Jurkat, Clone E6-1 (cell line): ENCODE results near the gene MBNL2.
"Not testable (repeated sequence)": the region's sequence is repeated elsewhere in the genome, so short reads cannot be mapped to it uniquely, and the experiment has no call there.

ENCODE experiments used
- DNase-seq: peaks from one replicate; pipeline ENCODE4 v3.0.0-alpha.2; 2011; ENCODE audit warnings: low read depth, low spot score
- H3K4me3 ChIP-seq: 2 replicates; pipeline ENCODE4 v1.5.1; 2011; ENCODE audit warnings: mild to moderate bottlenecking, low read length, control low read depth, moderate library complexity

The MBNL2 gene

DNA sequence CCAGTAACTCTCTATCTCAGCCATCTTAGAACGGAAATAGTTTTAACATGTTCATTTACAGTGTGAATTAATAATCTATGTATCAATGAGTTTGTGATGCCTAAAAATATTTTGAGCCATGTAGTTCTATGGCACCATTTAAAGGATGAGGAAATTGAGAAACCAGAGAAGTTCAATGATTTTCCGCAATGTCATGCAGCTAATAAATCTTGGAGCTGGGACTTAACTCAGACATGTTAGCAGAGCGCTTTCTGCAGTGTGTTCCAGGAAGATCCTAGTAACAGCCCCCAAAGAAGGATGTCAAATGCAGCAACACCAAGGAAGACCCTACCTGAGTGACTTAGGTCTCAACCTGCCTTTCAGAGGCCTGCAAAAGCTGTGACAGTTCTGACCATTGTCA, 112.6 kb downstream of the MBNL2 start:
- DNase-seq = no peak
- H3K4me3 ChIP-seq = no peak overlapping the region

DNA sequence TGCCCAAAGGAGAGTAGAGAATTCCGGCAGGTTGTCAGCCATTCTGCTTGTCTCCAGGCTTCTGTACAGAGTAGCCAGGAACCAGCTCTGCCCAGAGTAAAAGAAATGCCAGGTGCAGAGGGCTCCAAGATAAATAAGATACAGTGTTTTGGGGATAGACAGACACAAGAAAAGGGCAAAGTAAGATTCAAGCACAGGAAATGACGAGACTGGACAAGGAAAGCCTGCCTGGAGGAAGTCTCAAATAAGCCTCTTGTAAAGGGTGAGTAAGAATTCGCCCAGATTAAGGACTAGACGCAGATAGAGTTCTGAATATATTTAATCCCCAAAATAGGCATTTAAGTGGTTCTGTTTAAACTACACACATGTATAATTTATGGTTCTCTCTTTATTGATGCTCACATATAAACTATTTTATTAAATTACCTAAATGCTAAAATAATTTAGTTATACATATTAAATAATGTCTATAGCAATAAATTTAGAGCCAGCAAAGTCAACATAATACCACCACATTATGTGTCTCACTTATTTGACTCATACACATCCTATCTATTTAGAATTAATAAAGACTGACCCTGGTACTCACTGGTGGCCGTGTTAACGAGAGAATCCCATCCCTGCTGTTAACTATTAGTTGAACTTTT, 113.5 kb downstream of the MBNL2 start:
- no peak overlapping the region for H3K4me3 ChIP-seq
- DNase-seq = no peak

DNA sequence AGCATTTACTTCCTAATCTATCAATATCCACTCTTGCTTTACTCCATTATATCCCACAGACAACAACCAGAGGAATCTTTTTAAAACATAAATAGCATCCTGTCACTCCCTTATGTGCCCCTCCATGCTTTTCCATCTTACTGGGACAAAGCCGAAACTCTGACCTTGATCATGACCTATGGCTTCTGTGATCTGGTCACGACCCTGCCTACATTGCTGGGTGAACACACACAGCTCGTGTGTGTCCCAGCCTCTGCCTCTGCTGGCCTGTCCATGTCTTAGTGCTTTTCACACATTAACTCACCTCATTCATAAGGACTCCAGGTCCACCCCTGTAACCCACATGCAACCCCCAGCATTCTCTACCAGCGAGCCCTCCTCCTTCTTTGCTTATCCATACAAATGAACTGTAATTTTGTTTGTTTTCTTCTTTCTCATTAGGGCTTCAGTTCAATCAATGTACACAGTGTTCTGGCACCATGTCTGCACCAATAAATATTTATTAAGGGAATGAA, 115.9 kb downstream of the MBNL2 start:
- DNase-seq = no peak
- no peak overlapping the region for H3K4me3 ChIP-seq

DNA sequence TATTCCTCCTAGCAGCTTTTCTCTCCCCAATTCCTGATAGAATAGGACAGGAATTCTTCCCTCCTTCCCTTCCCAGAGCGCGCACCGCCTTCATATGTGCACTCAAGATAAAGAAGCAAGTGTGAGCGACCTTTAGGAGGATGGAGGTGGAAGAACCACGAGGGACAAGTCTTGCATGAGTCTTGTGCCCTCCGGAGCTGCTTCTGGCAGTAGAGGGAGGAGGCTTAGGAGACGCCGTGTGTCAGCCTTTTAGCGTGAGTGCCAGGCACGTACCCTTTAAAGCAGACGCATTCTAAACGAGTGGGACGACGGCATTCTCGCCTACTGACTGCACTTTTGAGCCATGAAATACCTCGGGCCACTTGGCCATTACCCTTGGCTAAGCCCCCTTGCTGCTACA, 116.4 kb downstream of the MBNL2 start:
- no peak overlapping the region for H3K4me3 ChIP-seq
- DNase-seq = no peak

DNA sequence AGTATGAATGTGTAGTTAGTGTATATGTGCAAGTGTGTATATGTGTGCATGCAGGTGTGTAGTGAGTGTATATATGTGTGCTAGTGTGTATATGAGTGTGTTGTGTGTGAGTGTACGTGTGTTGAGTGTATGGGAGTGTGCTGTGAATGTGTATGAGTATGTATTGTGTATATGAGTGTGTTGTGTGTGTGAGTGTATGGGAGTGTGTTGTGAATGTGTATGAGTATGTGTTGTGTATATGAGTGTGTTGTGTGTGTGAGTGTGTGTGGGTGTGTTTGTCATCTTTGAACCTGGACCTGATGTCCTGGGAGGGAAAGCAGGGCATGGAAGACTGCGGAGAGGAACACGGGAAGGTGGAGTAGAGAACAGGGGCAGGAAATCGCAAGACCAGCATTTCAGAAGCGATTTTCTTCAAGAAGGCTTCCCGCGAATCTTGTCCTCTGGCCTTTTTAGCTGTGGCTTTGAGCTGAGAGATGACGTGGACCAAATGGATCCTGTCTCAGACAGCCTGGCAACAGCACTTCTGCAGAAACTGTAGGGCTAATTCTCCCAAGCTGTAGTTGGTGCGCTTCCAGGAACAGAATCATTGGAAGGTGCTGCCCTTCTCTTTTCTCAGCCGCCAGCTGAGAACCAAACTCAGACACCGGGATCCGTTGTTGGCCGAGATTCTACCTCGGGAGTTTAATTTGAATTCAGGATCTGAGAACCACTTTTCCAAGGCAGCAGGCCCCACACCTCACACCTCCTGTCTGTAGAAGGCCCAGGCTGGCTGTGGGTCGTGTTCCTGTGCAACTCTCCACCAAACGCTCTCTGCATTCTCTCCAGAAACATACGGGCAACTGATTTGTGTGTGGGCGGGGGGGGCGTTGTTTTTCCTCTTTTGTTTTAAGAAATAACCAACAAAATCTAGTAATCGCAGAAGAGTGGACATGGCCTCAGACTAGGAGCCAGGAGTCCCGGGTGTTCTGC, 117.2 kb downstream of the MBNL2 start:
- H3K4me3 ChIP-seq = no peak overlapping the region
- no peak for DNase-seq

DNA sequence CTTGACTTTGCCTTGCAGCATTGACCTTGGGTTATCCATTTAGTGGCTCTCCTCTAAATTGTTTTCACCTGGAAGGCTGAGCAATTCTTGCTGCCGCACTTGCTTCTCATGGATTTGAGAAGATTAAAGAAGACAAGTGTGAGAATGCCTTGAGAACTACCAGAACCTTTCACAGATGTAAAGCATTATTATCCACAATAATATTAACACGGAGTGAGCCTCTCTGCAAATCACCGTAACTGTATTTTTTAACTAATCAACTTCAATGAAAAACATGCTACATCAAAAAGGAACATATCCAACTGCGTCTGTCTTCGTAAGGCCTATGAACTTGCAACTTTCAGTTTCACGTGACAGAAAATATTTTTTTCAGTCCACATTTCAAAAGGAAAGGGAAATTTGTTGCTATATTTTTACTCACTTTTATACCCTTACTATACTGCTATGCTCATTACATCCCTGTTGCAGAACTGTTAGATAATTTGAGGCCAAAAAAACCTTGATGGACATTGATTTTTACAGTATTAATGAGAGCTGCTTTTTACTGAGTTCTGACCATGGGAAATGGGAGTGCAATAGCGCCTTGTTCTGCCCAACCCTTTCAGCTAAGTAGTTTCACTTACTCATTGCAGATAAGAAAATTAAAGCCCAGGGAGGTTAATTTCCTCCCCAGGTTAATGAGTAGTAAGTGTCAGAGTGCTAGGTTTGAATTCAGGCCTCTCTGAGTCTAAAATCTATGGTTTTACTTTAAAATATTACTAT, 118.0 kb downstream of the MBNL2 start:
- H3K4me3 ChIP-seq = no peak overlapping the region
- no peak for DNase-seq

DNA sequence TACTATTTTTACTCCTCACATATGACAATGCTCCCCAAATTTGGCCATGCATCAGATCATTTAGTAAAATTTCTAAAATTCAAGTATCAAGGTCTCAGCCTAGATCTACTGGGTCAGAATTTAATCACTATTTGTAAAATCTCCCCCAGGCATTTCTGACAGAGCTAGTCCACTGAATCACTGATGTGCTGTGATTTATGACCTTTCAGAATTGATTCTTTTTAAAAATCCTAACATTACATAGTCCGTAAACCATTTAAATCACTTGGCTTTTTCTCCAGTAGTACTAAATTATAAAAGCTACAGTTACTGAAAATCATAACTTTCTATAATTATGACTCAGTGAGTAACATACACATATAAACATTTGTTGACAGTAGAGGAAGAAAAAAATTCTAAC, 119.0 kb downstream of the MBNL2 start:
- DNase-seq = no peak
- no peak overlapping the region for H3K4me3 ChIP-seq

DNA sequence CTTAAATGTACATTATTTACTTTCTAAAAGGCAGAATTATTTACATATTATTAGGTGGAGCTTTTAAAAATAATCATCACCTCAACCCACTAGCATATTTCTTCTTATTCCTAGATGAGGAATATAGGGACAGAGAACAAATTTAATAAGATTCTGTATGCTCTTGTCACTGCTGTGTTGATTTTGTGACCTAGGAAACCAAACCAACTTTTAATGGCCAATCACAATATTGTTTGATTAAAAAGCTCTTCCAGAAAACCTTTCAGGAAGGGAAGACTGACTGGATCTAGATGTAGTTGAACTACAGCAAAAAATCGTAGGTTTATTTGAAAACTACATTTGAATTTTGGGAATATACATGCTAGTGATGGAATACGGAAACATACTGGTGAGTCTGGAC, 120.0 kb downstream of the MBNL2 start:
- no peak overlapping the region for H3K4me3 ChIP-seq
- no peak for DNase-seq

DNA sequence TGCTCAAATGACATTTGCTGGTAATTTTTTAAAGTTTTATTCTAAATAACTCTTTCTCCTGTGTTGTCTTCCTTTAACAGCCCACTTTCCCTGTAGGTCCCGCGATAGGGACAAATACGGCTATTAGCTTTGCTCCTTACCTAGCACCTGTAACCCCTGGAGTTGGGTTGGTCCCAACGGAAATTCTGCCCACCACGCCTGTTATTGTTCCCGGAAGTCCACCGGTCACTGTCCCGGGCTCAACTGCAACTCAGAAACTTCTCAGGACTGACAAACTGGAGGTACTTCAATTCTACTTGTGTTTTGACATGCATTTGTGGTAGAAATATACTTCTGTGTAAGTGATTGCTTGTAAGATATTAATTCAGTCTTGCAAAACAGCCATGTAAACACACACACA, 120.8 kb downstream of the MBNL2 start:
- DNase-seq = no peak
- H3K4me3 ChIP-seq = no peak overlapping the region

DNA sequence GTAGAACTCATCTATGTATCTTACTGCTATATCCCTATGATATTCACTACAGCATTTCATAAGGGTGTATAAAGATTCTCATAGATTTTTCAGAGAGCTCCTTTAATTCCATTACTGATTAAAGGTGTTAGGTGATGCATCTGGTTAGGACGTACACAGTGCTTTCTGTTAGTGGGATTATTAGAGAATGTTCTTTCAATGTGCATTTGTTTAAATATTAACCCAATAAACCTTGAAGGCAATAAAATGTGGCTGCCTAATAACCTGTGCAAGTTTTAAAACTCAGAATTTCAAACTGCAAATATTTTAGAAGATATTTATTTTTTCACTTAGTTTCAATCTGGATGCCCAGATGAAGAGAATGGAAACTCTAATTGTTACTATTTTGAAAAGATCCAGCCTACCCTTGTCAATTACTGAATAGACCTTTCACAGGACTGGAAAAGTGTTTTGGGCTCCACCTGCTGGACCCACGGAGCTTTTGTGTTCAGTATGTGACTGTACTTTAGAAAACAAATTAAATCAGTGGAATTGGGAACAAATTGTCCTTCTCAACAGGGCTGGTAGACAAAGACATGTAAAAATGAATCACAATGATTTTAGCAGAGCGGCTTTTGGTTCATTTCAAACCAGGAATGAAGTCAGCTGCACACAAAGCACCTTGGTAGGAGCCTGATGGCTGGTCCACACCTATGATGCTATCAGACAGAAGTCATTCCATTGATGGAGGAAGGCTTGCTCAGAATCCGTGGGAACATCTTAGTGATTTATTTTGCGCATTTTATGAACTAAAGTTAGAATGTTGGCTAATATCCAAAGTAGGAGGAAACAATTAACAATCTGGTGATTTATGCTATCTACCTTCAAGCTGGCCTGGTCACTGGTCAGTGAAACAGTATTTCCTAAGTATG, 122.4 kb downstream of the MBNL2 start:
- H3K4me3 ChIP-seq = no peak overlapping the region
- DNase-seq = peak; percentile 37

DNA sequence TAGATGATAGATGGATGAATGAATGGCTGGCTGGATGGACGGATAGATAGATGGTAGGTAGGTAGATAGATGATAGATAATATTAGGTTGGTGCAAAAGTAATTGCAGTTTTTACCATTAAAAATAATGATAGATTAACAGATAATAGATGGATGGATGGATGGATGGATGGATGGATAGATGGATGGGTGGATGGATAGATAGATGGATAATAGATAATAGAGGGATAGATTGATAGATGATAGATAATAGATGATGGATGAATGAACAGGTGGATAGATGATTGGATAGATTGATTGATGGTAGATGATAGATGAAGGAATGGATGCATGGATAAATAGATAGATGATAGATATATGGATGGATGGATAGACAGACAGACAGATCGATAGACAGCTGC, 124.0 kb downstream of the MBNL2 start:
- H3K4me3 ChIP-seq = no peak overlapping the region
- DNase-seq = no peak

DNA sequence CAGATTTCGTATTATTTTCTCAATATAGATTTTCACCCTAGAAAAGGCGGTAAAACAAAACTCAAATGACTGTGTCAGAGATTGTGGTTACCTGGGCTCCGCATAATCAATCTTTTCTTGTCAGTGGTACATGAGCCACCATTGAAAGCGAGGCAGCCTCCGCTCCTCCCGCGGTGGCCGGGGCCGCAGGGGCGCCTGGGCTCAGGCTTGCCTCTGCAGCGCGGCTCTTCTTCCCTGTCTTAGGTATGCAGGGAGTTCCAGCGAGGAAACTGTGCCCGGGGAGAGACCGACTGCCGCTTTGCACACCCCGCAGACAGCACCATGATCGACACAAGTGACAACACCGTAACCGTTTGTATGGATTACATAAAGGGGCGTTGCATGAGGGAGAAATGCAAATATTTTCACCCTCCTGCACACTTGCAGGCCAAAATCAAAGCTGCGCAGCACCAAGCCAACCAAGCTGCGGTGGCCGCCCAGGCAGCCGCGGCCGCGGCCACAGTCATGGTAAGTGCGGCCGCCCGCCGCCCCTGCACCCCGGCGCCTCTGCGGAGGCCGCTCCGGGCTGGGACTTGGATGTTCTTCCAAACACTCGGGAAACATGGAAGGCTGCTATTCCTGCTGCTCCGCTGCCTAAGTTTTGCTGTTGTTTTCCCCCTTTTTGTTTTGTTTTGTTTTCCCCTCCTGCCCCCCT, 124.6 kb downstream of the MBNL2 start:
- DNase-seq = no peak
- H3K4me3 ChIP-seq = no peak overlapping the region

DNA sequence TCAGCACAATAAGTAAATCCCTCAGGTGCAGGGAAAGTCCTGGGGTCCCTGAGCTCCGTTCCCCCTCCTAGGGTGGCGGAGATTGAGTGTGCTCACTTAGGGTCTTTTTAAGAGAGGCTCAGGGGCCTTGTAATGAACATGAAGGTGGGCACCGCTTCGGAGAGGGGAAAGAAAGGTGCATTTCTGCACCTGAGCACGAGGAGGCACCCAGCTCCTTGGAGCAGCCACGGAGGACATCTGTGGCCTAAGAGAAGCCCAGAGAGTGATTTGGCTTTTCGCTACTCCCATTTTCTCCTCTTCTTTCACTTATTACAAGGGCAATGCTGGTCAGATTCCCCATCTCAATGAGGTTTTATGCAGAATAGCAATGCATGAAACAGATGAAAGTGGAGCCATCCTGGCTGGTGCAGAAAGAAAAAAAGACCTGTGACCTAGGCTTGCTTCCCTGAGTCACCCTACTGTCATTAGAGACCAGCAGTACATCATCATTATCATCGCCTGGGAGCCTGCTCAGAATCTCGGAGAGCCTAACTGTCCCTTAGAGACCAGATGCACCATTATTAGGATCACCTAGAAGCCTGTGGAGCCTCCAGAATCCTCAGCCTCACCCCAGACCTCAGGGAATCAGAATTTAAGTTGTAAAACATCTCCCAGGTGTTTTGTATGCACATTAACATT, 125.3 kb downstream of the MBNL2 start:
- H3K4me3 ChIP-seq = no peak overlapping the region
- no peak for DNase-seq

DNA sequence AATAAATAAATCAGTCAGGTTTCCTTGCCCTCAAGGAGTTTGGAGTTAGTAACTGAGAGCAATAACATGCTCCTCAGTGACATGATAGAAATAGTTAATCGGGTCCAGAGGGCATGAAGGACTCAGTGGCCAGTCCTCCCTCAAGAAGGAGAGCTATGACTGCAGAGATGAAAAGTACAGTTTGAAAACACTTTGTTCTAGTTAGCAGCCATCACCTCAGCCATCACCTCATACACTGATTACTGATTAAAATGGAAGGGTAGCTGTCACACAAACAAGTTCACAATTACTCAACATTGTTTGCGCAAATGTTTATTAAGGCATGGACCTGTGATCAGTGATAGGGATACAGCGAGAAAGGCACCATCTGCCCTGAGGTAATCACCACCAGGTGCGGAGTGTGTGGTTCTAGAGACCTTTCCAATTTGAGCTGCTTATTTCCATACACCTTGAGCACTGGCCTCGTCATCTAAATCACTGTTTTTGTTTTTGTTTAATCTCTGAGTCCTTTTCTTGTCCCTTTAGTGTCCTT, 126.5 kb downstream of the MBNL2 start:
- DNase-seq = no peak
- H3K4me3 ChIP-seq = no peak overlapping the region

DNA sequence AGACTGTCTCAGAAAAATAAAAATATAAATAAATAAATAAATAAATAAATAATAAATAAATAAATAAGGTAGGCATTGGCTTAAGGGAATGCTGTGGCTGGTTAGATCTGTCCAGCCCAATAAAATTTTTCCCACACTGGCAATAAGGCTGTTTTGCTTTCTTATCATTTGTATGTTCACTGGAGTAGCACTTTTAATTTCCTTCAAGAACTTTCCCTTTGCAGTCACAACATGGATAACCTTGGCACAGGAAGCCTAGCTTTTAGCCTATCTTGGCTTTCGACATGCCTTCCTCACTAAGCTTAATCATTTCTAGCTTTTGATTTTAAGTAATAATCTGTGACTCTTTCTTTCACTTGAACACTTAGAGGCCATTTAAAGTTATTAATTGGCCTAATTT, 129.9 kb downstream of the MBNL2 start:
- DNase-seq, H3K4me3 ChIP-seq: not testable (repeated sequence)

DNA sequence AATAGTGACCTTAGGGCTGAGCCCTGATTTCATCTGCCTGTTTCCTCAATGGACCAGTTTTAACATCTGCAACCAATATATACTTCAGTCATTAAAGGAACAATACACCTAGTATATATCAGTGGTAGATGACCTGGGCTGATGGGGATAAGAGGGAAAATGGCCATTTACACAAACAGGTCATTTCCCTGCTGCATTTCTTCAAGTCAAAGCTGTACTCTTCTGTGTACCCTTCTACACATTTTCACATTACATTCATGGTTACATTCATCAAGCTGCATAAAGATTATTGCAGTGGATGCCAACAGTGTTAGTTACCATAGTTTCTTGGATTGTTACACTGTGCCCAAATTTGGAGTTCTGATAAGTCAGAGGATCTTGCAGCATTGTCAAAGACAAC, 130.7 kb downstream of the MBNL2 start:
- DNase-seq = no peak

DNA sequence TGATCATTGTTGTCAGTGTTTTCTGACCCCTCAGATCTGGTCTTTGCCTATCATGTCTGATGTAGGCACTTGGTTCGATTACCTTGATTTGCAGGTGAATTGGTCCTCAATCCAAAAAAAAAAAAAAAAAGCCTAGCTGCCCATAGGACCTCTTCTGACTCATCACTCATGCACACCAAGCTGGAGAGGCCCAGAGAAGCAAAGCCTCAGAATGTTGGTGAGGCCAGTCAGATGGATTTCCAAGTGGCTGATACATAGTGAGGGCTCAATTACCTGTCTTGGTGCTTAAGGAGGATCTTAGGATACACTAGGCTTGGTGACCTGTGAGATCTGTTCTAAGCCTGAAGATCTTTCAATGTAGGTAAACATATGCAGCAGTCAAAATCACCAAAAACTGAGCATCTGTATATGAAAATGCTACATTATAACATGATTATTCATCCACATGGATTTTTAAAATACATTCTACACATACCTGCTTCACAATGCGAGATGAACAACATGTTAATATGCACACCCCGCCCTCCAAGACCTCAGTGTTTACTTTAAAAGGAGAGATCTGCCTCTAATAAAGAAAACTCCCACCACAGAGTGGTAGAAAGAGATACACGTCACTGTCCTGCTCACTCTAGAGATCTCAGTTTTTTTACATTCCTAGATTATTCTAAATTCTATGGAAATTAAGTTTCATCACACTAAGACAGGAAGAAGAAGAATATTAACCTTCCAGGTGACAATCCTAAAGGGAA, 132.0 kb downstream of the MBNL2 start:
- no peak overlapping the region for H3K4me3 ChIP-seq
- DNase-seq = no peak

More for the DNA sequence above, 130.7 kb downstream of the MBNL2 start:
- H3K4me3 ChIP-seq = no peak overlapping the region
